A673 (cell line): ENCODE measurements around the gene TAF15. TPM values are rescaled to one million over a fixed set of nuclear protein-coding genes. Genes with fewer than 3 reads are reported as not detected.

ENCODE experiments used
- BruUV-seq: library from RNA; stranded (reverse); fragments of 400-500 nt; replicated peaks from 2 replicates; lab custom pipeline; 2021; lab: Mats Ljungman, UMichigan
- CTCF ChIA-PET: fragments of 300-600 bp; sonication (Branson Sonifier 250); formaldehyde crosslinking; loops from one replicate; lab custom pipeline; 2022; ENCODE audit warnings: antibody characterized with exemption; lab: Charles Lee
- POLR2A ChIA-PET: fragments of 300-600 bp; sonication (Branson Sonifier 250); formaldehyde crosslinking; loops from one replicate; lab custom pipeline; 2022; ENCODE audit warnings: antibody characterized with exemption; ENCODE audit not compliant: low non-redundant PET; lab: Charles Lee
- DNase-seq: peaks from one replicate; pipeline ENCODE4 v3.0.0-alpha.2; 2015; ENCODE audit warnings: low spot score
- H3K27ac ChIP-seq: fragments of 200-600 bp; sonication (generic); 2 replicates; pipeline ENCODE4 v1.5.1; 2016; ENCODE audit warnings: mixed run types, low read depth, mild to moderate bottlenecking, mixed read lengths, antibody characterized with exemption, low read length; ENCODE audit not compliant: poor library complexity, severe bottlenecking
- H3K27me3 ChIP-seq: fragments of 200-600 bp; sonication (generic); replicated peaks from 2 replicates; pipeline ENCODE4 v1.6.1; 2017; ENCODE audit warnings: mixed run types, low read depth, mild to moderate bottlenecking, mixed read lengths, antibody characterized with exemption, low read length; ENCODE audit not compliant: insufficient read depth, poor library complexity
- H3K36me3 ChIP-seq: fragments of 200-600 bp; sonication (generic); 2 replicates; pipeline ENCODE4 v1.6.1; 2016; ENCODE audit warnings: mixed run types, mild to moderate bottlenecking, mixed read lengths, antibody characterized with exemption, low read length; ENCODE audit not compliant: insufficient read depth, poor library complexity, severe bottlenecking
- H3K4me1 ChIP-seq: fragments of 200-600 bp; sonication (generic); 2 replicates; pipeline ENCODE4 v1.6.1; 2017; ENCODE audit warnings: mixed run types, mild to moderate bottlenecking, mixed read lengths, antibody characterized with exemption, low read length; ENCODE audit not compliant: insufficient read depth, poor library complexity, severe bottlenecking
- H3K4me3 ChIP-seq: fragments of 200-600 bp; sonication (generic); 2 replicates; pipeline ENCODE4 v1.5.1; 2016; ENCODE audit warnings: low read depth, mixed run types, mild to moderate bottlenecking, mixed read lengths, low read length; ENCODE audit not compliant: poor library complexity, severe bottlenecking
- H3K9me3 ChIP-seq: fragments of 200-600 bp; sonication (generic); 2 replicates; pipeline ENCODE4 v1.6.1; 2016; ENCODE audit warnings: mixed run types, low read depth, mild to moderate bottlenecking, mixed read lengths, antibody characterized with exemption, low read length; ENCODE audit not compliant: poor library complexity, severe bottlenecking
- EZH2 ChIP-seq: fragments of 200-600 bp; sonication (generic); IDR thresholded peaks from 2 replicates; pipeline ENCODE4 v1.6.1; 2017; ENCODE audit warnings: borderline replicate concordance, low read depth, mild to moderate bottlenecking, mixed read lengths, antibody characterized with exemption, low read length; ENCODE audit not compliant: poor library complexity, severe bottlenecking
- intact Hi-C: fragments of 100-400 bp; cut with micrococcal nuclease; formaldehyde crosslinking; loops from one replicate; pipeline ENCODE4 v1.10.0; 2022; ENCODE audit not compliant: unreplicated experiment
- total RNA-seq: library from RNA; stranded (reverse); gene quantifications from 2 replicates; pipeline ENCODE4 v1.2.3, GENCODE V29; 2021
- TF ChIP-seq, protein P1 (sequence below): fragments of 300-800, 200-600 bp; sonication (generic); conservative IDR thresholded peaks from 2 replicates; pipeline ENCODE4 v1.5.1; 2017; ENCODE audit warnings: low read depth, mild to moderate bottlenecking, antibody characterized with exemption, low read length, moderate library complexity, mixed read lengths

TAF15 gene
- total RNA-seq, 1 experiment from 2014 or later, result 108 TPM

DNA sequence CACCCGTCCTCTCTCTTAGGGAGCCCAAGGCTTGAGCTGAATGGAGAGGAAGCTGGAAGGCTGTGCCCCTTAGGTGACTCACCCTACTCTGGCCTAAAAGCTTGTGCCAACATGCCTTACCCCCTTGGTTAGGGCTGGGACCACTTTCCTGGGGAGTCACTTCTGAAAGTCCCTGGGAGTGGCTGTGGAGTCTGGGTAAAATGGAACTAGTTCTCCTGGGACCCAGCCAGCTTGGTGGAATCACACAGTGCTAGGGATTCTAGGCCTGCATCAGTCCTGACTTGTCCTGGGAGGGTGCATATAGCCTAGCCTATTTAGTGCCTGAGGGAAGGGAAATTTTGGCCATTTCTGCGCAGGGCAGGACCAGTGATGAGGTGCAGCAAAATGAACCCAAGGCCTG lies 24.4 kb upstream of the TAF15 start:
- H3K4me3 ChIP-seq, result no peak overlapping the region
- POLR2A ChIA-PET, result no interaction called here
- H3K27me3 ChIP-seq, result no peaks in the 10 kb centered on the region
- no peaks in the 10 kb centered on the region for H3K9me3 ChIP-seq
- BruUV-seq, result no TSS peak
- no peaks in the 10 kb centered on the region for H3K4me1 ChIP-seq
- H3K27ac ChIP-seq, result no peak overlapping the region
- TF ChIP-seq, protein P1, sequence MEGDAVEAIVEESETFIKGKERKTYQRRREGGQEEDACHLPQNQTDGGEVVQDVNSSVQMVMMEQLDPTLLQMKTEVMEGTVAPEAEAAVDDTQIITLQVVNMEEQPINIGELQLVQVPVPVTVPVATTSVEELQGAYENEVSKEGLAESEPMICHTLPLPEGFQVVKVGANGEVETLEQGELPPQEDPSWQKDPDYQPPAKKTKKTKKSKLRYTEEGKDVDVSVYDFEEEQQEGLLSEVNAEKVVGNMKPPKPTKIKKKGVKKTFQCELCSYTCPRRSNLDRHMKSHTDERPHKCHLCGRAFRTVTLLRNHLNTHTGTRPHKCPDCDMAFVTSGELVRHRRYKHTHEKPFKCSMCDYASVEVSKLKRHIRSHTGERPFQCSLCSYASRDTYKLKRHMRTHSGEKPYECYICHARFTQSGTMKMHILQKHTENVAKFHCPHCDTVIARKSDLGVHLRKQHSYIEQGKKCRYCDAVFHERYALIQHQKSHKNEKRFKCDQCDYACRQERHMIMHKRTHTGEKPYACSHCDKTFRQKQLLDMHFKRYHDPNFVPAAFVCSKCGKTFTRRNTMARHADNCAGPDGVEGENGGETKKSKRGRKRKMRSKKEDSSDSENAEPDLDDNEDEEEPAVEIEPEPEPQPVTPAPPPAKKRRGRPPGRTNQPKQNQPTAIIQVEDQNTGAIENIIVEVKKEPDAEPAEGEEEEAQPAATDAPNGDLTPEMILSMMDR, result no peak
- TF ChIP-seq EZH2, result no peak
- H3K36me3 ChIP-seq, result no peaks in the 10 kb centered on the region
- no peak for DNase-seq
- intact Hi-C loops, result no loop called here
- CTCF ChIA-PET, result no interaction called here

- Histone ChIP-seq H3K27me3 (no peaks in the 10 kb centered on the region), H3K27ac (no peak overlapping the region), H3K4me3 (no peak overlapping the region), H3K4me1 (no peaks in the 10 kb centered on the region), H3K36me3 (no peaks in the 10 kb centered on the region), H3K9me3 (no peaks in the 10 kb centered on the region)
- intact Hi-C loops, result no loop called here
- no peak for DNase-seq
- POLR2A ChIA-PET, result interaction anchor here (0.5 kb wide), 1 partner anchor 151 kb away, joined by 3 read pairs; no protein-coding TSS in a partner anchor
- BruUV-seq, result no TSS peak
- CTCF ChIA-PET, result no interaction called here
- TF ChIP-seq, protein P1, result no peak
- no peak for TF ChIP-seq EZH2
Measured at GRCh38 chr17:35786941-35787432, 22.3 kb upstream of the TAF15 start.

- no peak for DNase-seq
- no TSS peak for BruUV-seq
- no peaks in the 10 kb centered on the region for H3K4me1 ChIP-seq
- no peak overlapping the region for H3K4me3 ChIP-seq
- H3K27me3 ChIP-seq, result no peaks in the 10 kb centered on the region
- ChIA-PET POLR2A (no interaction called here), CTCF (no interaction called here)
- H3K36me3 ChIP-seq, result no peaks in the 10 kb centered on the region
- TF ChIP-seq, protein P1, result no peak
- no peak for TF ChIP-seq EZH2
- H3K9me3 ChIP-seq, result no peaks in the 10 kb centered on the region
- no peak overlapping the region for H3K27ac ChIP-seq
- intact Hi-C loops, result no loop called here
Measured at GRCh38 chr17:35788477-35789368, 20.6 kb upstream of the TAF15 start.
